ENCODE measurements around the gene SIGLEC15.
A peak's percentile ranks its signal among the peaks of the same experiment; 100 is the strongest.

- no peak for TF ChIP-seq CTCF (IDR thresholded peaks at IDR 0.05 in 2 of 3, conservative IDR thresholded peaks at IDR 0.05 in 1 of 3; ENCODE audit: control insufficient read depth in 2 of 3, extremely low read depth in 1 of 3, insufficient read depth in 1 of 3, low read depth in 3 of 3, low read length in 3 of 3)
- TF ChIP-seq TBL1XR1 (IDR thresholded peaks at IDR 0.05; ENCODE audit: low read depth, low read length) = no peak
- TF ChIP-seq FOS (IDR thresholded peaks at IDR 0.05; ENCODE audit: borderline replicate concordance, extremely low read depth, insufficient read length) = no peak
- 0 out of 2 replicates have a peak, but pooled peaks have one; percentile 8 for TF ChIP-seq SPI1 (IDR thresholded peaks at IDR 0.05; ENCODE audit: borderline replicate concordance, insufficient read depth, low read depth, low read length)
- TF ChIP-seq BHLHE40 (IDR thresholded peaks at IDR 0.05; ENCODE audit: borderline replicate concordance in 1 of 2, low read depth in 2 of 2, low read length in 1 of 2) = no peak
- no peak for TF ChIP-seq EGR1 (IDR thresholded peaks at IDR 0.05; ENCODE audit: borderline replicate concordance in 1 of 2, low read depth in 2 of 2, low read length in 2 of 2)
Observed at GRCh38 chr18:45788861-45789260, 36.6 kb upstream of the SIGLEC15 start.

Data from GM12878 (cell line).